ENCODE data around the gene MARK4. TPM values are rescaled to one million over a fixed set of nuclear protein-coding genes. Genes with fewer than 3 reads are reported as not detected.

Gene MARK4
- total and polyA plus RNA-seq, 2 experiments from 2014 or later = 16.6 to 38.6 TPM

DNA sequence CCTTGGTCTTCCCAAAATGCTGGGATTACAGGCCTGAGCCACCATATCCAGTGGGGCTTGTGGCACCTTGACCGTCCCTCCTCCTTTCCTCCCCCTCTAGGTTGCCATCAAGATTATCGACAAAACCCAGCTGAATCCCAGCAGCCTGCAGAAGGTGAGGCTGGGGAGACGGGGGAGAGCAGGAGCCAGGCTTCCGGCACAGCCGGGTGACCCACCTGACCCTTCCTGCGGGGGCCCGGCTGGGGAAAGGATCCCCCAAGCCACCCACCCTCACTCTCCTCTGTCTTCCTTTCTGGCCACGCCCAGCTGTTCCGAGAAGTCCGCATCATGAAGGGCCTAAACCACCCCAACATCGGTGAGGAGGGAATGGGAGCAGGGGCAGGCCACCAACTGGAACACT is 11.9 kb downstream of the MARK4 start:
- no peak for ATAC-seq
- Histone ChIP-seq H3K4me3 (no peak overlapping the region), H3K27me3 (ENCODE audit: insufficient read depth) (no peaks in the 10 kb centered on the region), H4K20me1 (replicated peaks; ENCODE audit: insufficient read depth) (peaks cover 6% of the 10 kb centered on the region), H3K27ac (ENCODE audit: low read depth) (no peak overlapping the region), H3K4me2 (no peak overlapping the region), H3F3A (replicated peaks; ENCODE audit: low read depth) (no peaks in the 10 kb centered on the region), H3K4me1 (ENCODE audit: insufficient read depth) (no peaks in the 10 kb centered on the region), H2AFZ (no peak overlapping the region), H3K36me3 (ENCODE audit: insufficient read depth) (no peaks in the 10 kb centered on the region), H3K9me2 (ENCODE audit: insufficient read depth) (no peaks in the 10 kb centered on the region), H3K79me2 (replicated peaks; ENCODE audit: insufficient read depth) (no peaks in the 10 kb centered on the region)
- H3K9me3 Mint-ChIP-seq = no peaks in the 10 kb centered on the region; the same call in 2 of the 3 replicates
- H3K27ac Mint-ChIP-seq = no peak overlapping the region
- H3K27me3 Mint-ChIP-seq (ENCODE audit: insufficient read depth, low read depth, poor library complexity) = peaks cover 7% of the 10 kb centered on the region
- DNase-seq (ENCODE audit: low spot score) = no peak
- no peak overlapping the region for H3K4me3 Mint-ChIP-seq
- H3K36me3 Mint-ChIP-seq (ENCODE audit: low read depth) = no peaks in the 10 kb centered on the region; the same call in 2 of the 3 replicates
- TF ChIP-seq, protein P1, sequence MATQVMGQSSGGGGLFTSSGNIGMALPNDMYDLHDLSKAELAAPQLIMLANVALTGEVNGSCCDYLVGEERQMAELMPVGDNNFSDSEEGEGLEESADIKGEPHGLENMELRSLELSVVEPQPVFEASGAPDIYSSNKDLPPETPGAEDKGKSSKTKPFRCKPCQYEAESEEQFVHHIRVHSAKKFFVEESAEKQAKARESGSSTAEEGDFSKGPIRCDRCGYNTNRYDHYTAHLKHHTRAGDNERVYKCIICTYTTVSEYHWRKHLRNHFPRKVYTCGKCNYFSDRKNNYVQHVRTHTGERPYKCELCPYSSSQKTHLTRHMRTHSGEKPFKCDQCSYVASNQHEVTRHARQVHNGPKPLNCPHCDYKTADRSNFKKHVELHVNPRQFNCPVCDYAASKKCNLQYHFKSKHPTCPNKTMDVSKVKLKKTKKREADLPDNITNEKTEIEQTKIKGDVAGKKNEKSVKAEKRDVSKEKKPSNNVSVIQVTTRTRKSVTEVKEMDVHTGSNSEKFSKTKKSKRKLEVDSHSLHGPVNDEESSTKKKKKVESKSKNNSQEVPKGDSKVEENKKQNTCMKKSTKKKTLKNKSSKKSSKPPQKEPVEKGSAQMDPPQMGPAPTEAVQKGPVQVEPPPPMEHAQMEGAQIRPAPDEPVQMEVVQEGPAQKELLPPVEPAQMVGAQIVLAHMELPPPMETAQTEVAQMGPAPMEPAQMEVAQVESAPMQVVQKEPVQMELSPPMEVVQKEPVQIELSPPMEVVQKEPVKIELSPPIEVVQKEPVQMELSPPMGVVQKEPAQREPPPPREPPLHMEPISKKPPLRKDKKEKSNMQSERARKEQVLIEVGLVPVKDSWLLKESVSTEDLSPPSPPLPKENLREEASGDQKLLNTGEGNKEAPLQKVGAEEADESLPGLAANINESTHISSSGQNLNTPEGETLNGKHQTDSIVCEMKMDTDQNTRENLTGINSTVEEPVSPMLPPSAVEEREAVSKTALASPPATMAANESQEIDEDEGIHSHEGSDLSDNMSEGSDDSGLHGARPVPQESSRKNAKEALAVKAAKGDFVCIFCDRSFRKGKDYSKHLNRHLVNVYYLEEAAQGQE (IDR thresholded peaks at IDR 0.05; ENCODE audit: unreplicated experiment) = no peak
- TF ChIP-seq, protein P2, sequence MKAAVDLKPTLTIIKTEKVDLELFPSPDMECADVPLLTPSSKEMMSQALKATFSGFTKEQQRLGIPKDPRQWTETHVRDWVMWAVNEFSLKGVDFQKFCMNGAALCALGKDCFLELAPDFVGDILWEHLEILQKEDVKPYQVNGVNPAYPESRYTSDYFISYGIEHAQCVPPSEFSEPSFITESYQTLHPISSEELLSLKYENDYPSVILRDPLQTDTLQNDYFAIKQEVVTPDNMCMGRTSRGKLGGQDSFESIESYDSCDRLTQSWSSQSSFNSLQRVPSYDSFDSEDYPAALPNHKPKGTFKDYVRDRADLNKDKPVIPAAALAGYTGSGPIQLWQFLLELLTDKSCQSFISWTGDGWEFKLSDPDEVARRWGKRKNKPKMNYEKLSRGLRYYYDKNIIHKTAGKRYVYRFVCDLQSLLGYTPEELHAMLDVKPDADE (IDR thresholded peaks at IDR 0.05) = no peak
- TF ChIP-seq ZNF331 (CRISPR knock-in tag; IDR thresholded peaks at IDR 0.05; ENCODE audit: low read depth) (no peak), ZNF114 (CRISPR knock-in tag; IDR thresholded peaks at IDR 0.05) (no peak), EZH2phosphoT487 (IDR thresholded peaks at IDR 0.05; ENCODE audit: unreplicated experiment) (no peak), CREB1 (CRISPR knock-in tag; IDR thresholded peaks at IDR 0.05; ENCODE audit: low read depth) (no peak), POLR2AphosphoS5 (IDR thresholded peaks at IDR 0.05; ENCODE audit: low read depth) (no peak), NANOG (IDR thresholded peaks at IDR 0.05; ENCODE audit: borderline replicate concordance) (no peak), JUNB (IDR thresholded peaks at IDR 0.05; ENCODE audit: unreplicated experiment) (no peak), STAT1 (IDR thresholded peaks at IDR 0.05; ENCODE audit: unreplicated experiment) (no peak), EZH2 (IDR thresholded peaks at IDR 0.05; ENCODE audit: low read depth, unreplicated experiment) (no peak)
- TF ChIP-seq, protein P3, sequence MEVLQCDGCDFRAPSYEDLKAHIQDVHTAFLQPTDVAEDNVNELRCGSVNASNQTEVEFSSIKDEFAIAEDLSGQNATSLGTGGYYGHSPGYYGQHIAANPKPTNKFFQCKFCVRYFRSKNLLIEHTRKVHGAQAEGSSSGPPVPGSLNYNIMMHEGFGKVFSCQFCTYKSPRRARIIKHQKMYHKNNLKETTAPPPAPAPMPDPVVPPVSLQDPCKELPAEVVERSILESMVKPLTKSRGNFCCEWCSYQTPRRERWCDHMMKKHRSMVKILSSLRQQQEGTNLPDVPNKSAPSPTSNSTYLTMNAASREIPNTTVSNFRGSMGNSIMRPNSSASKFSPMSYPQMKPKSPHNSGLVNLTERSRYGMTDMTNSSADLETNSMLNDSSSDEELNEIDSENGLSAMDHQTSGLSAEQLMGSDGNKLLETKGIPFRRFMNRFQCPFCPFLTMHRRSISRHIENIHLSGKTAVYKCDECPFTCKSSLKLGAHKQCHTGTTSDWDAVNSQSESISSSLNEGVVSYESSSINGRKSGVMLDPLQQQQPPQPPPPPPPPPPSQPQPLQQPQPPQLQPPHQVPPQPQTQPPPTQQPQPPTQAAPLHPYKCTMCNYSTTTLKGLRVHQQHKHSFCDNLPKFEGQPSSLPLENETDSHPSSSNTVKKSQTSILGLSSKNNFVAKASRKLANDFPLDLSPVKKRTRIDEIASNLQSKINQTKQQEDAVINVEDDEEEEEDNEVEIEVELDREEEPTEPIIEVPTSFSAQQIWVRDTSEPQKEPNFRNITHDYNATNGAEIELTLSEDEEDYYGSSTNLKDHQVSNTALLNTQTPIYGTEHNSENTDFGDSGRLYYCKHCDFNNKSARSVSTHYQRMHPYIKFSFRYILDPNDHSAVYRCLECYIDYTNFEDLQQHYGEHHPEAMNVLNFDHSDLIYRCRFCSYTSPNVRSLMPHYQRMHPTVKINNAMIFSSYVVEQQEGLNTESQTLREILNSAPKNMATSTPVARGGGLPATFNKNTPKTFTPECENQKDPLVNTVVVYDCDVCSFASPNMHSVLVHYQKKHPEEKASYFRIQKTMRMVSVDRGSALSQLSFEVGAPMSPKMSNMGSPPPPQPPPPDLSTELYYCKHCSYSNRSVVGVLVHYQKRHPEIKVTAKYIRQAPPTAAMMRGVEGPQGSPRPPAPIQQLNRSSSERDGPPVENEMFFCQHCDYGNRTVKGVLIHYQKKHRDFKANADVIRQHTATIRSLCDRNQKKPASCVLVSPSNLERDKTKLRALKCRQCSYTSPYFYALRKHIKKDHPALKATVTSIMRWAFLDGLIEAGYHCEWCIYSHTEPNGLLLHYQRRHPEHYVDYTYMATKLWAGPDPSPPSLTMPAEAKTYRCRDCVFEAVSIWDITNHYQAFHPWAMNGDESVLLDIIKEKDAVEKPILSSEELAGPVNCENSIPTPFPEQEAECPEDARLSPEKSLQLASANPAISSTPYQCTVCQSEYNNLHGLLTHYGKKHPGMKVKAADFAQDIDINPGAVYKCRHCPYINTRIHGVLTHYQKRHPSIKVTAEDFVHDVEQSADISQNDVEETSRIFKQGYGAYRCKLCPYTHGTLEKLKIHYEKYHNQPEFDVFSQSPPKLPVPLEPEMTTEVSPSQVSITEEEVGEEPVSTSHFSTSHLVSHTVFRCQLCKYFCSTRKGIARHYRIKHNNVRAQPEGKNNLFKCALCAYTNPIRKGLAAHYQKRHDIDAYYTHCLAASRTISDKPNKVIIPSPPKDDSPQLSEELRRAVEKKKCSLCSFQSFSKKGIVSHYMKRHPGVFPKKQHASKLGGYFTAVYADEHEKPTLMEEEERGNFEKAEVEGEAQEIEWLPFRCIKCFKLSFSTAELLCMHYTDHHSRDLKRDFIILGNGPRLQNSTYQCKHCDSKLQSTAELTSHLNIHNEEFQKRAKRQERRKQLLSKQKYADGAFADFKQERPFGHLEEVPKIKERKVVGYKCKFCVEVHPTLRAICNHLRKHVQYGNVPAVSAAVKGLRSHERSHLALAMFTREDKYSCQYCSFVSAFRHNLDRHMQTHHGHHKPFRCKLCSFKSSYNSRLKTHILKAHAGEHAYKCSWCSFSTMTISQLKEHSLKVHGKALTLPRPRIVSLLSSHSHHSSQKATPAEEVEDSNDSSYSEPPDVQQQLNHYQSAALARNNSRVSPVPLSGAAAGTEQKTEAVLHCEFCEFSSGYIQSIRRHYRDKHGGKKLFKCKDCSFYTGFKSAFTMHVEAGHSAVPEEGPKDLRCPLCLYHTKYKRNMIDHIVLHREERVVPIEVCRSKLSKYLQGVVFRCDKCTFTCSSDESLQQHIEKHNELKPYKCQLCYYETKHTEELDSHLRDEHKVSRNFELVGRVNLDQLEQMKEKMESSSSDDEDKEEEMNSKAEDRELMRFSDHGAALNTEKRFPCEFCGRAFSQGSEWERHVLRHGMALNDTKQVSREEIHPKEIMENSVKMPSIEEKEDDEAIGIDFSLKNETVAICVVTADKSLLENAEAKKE (CRISPR knock-in tag; IDR thresholded peaks at IDR 0.05) = no peak
- TF ChIP-seq, protein P4, sequence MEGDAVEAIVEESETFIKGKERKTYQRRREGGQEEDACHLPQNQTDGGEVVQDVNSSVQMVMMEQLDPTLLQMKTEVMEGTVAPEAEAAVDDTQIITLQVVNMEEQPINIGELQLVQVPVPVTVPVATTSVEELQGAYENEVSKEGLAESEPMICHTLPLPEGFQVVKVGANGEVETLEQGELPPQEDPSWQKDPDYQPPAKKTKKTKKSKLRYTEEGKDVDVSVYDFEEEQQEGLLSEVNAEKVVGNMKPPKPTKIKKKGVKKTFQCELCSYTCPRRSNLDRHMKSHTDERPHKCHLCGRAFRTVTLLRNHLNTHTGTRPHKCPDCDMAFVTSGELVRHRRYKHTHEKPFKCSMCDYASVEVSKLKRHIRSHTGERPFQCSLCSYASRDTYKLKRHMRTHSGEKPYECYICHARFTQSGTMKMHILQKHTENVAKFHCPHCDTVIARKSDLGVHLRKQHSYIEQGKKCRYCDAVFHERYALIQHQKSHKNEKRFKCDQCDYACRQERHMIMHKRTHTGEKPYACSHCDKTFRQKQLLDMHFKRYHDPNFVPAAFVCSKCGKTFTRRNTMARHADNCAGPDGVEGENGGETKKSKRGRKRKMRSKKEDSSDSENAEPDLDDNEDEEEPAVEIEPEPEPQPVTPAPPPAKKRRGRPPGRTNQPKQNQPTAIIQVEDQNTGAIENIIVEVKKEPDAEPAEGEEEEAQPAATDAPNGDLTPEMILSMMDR (conservative IDR thresholded peaks at IDR 0.05; ENCODE audit: low read depth in 2 of 2) = no peak
- no peaks in the 10 kb centered on the region for H3K4me1 Mint-ChIP-seq
